MM.1S (cell line): ENCODE data around the gene PSENEN.

Source experiments
- EZH2 ChIP-seq: fragments of 300-600 bp; sonication (generic); optimal IDR thresholded peaks from 2 replicates; pipeline ENCODE3; 2017; ENCODE audit warnings: low read depth, mild to moderate bottlenecking, antibody characterized with exemption, low read length, mixed read lengths
- EZH2phosphoT487 ChIP-seq: fragments of 300-600 bp; sonication (generic); IDR thresholded peaks from 2 replicates; pipeline ENCODE4 v1.6.1; 2018; ENCODE audit warnings: antibody characterized with exemption, low read length
- TF ChIP-seq, protein P1 (sequence below): fragments of 300-600 bp; sonication (generic); IDR thresholded peaks from 2 replicates; pipeline ENCODE4 v1.5.1; 2016; ENCODE audit warnings: antibody characterized with exemption, low read length, mixed read lengths

DNA sequence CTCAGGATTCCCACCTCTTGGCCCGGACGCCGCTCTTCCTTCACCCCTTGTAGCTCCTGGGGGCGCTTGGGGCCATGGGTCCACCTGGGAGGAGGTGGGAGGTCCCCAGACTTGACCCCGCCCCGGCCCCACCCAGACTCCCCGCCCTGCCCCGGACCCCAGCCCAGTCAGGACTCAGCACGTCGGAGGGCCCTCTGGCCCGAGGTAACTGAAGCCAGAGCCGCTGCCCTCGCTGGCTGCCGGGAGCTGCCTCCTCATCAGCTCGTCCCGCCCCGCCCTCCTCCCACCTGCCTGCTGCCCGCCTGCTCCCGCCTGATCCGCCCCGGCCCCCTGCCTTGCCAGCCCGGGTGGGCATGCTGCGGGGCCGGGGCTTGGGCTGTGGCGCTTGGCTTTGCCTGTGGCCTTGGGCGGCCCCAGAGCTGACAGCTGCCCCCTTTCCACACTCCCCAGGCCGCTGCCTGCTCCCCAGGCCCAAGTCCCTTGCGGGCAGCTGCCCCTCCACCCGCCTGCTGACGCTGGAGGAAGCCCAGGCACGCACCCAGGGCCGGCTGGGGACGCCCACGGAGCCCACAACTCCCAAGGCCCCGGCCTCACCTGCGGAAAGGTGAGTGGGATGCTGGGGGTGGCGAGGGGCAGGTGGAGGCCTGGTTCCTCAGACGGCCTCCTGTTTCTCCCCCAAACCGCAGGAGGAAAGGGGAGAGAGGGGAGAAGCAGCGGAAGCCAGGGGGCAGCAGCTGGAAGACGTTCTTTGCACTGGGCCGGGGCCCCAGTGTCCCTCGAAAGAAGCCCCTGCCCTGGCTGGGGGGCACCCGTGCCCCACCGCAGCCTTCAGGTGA lies 39.3 kb downstream of the PSENEN start:
- TF ChIP-seq EZH2: no peak
- TF ChIP-seq, protein P1, sequence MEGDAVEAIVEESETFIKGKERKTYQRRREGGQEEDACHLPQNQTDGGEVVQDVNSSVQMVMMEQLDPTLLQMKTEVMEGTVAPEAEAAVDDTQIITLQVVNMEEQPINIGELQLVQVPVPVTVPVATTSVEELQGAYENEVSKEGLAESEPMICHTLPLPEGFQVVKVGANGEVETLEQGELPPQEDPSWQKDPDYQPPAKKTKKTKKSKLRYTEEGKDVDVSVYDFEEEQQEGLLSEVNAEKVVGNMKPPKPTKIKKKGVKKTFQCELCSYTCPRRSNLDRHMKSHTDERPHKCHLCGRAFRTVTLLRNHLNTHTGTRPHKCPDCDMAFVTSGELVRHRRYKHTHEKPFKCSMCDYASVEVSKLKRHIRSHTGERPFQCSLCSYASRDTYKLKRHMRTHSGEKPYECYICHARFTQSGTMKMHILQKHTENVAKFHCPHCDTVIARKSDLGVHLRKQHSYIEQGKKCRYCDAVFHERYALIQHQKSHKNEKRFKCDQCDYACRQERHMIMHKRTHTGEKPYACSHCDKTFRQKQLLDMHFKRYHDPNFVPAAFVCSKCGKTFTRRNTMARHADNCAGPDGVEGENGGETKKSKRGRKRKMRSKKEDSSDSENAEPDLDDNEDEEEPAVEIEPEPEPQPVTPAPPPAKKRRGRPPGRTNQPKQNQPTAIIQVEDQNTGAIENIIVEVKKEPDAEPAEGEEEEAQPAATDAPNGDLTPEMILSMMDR: no peak
- no peak for TF ChIP-seq EZH2phosphoT487
